22Rv1 (cell line): ENCODE data around the gene ATXN7L1.

ENCODE experiments used
- H3K27ac ChIP-seq: fragments of 450-650 bp; 2 replicates; pipeline ENCODE4 v1.5.1; 2017
- CTCF ChIP-seq: fragments of 450-650 bp; IDR thresholded peaks from 2 replicates; pipeline ENCODE4 v1.5.1; 2017; ENCODE audit warnings: mild to moderate bottlenecking
- ZFX ChIP-seq: fragments of 450-650 bp; IDR thresholded peaks from 2 replicates; pipeline ENCODE4 v1.6.1; 2017; ENCODE audit warnings: antibody characterized with exemption, borderline replicate concordance

Gene ATXN7L1

GRCh38 chr7:105708763-105709080 lies 167.7 kb downstream of the ATXN7L1 start:
- H3K27ac ChIP-seq = no peak overlapping the region

GRCh38 chr7:105707967-105708762 lies 168.2 kb downstream of the ATXN7L1 start:
- H3K27ac ChIP-seq = no peak overlapping the region
- TF ChIP-seq ZFX = no peak
- TF ChIP-seq CTCF = no peak

More at GRCh38 chr7:105708763-105709080, 167.7 kb downstream of the ATXN7L1 start:
- TF ChIP-seq CTCF (no peak), ZFX (no peak)

GRCh38 chr7:105707381-105707780 lies 169.0 kb downstream of the ATXN7L1 start:
- no peak for TF ChIP-seq ZFX
- no peak overlapping the region for H3K27ac ChIP-seq

- TF ChIP-seq ZFX (no peak), CTCF (no peak)
- no peak overlapping the region for H3K27ac ChIP-seq
These were observed 171.0 kb downstream of the ATXN7L1 start for GRCh38 chr7:105705427-105705826.

- TF ChIP-seq ZFX = no peak
- no peak for TF ChIP-seq CTCF
- no peak overlapping the region for H3K27ac ChIP-seq
These were observed 173.0 kb downstream of the ATXN7L1 start for GRCh38 chr7:105703207-105703930.

- H3K27ac ChIP-seq = no peak overlapping the region
- TF ChIP-seq CTCF (no peak), ZFX (no peak)
These were observed 176.7 kb downstream of the ATXN7L1 start for GRCh38 chr7:105699568-105700236.

- no peak overlapping the region for H3K27ac ChIP-seq
- no peak for TF ChIP-seq CTCF
- TF ChIP-seq ZFX = no peak
These were observed 177.9 kb downstream of the ATXN7L1 start for GRCh38 chr7:105698531-105698930.
